Urinary bladder (tissue), 4 donors: ENCODE data around the gene CACNA1B. TPM values are rescaled to one million over a fixed set of nuclear protein-coding genes. Genes with fewer than 3 reads are reported as not detected.

Experiments
- DNase-seq: peaks from one replicate; pipeline ENCODE4 v3.0.0-alpha.2; 2015; ENCODE audit errors: extremely low spot score
- H3K27ac ChIP-seq: one replicate; pipeline ENCODE4 v1.5.1; 2013; ENCODE audit warnings: low read depth, mild to moderate bottlenecking, moderate library complexity
- H3K36me3 ChIP-seq: one replicate; pipeline ENCODE4 v1.6.1; 2013; ENCODE audit warnings: mild to moderate bottlenecking, moderate library complexity; ENCODE audit not compliant: insufficient read depth
- H3K4me1 ChIP-seq: one replicate; pipeline ENCODE4 v1.6.1; 2013; ENCODE audit warnings: mild to moderate bottlenecking, moderate library complexity; ENCODE audit not compliant: insufficient read depth
- H3K4me3 ChIP-seq: one replicate; pipeline ENCODE4 v1.5.1; 2013; ENCODE audit warnings: low read depth, low read length
- WGBS: extraction: QIAGEN DNeasy Blood & Tissue Kit; methylation state at CpG from one replicate; pipeline ENCODE4 v1.1.7; 2013; 5-methylcytosine and 5-hydroxymethylcytosine counted together
- polyA plus RNA-seq: library from polyadenylated mRNA; stranded (reverse); fragments of 200-250 nt; gene quantifications from one replicate; pipeline ENCODE4 v1.2.3, GENCODE V29; 2013
- total RNA-seq: library from RNA; depleted of rRNA; stranded (reverse); fragments of >200 nt; gene quantifications from one replicate; pipeline ENCODE4 v1.2.3, GENCODE V29; 2014
- donor health status: healthy with polysubstance abuse.
- donor health status: healthy.

Gene CACNA1B
- total and polyA plus RNA-seq, 2 donors, result 0.14 to 0.63 TPM

DNA sequence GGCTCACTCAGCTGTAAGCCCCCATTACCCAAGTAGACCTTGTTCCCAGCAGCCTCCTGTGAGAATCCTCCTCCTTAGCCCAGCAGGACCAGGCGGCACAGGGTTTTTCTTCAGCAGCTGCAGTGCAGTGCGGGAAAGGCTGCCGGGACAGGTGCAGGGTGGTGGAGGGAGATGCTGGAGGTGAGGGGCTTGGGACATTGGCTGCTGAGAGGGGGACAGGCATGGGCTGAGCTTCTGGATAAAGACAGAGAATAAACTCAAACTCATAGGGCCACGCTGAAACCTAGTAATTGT lies 174.7 kb downstream of the CACNA1B start:
- DNase-seq, result no peak

DNA sequence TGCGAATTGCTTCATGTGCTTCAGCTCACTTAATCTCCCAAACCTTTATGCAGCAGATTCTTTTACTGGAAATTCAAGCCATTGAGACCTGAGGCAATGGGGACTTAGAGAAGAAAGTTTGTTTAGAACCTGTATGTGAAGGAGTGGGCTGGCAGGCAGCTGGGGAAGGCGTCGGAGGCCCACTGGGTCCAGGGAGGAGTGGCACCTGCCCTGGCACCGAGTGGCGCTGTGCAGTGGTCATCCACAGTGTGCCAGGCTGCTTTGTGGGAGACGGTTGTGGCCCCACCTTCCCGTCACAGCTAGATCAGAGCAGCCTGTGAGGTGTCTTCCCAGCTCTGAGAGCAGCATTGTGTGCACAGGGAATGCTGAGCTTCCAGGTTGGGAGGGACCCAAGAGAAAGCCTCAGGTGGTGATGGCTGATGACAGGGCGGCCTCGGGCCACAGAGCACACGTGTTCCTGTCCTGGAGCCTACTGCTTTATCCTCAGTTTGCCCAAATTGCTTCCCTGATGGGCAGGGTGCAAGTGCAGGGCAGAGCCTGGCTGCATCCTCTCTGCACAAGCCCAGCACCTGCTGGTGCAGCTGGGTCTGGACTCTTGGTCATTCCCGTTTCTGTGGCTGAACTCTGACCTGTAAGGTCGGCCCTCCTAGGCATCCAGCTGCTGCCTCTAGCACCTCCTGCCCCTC lies 175.2 kb downstream of the CACNA1B start:
- DNase-seq, result no peak

More for the DNA sequence above, 174.7 kb downstream of the CACNA1B start:
- H3K36me3 ChIP-seq, result no peaks in the 10 kb centered on the region
- WGBS, result 92% methylated on average over 4 of the region's 4 CpGs
- no peaks in the 10 kb centered on the region for H3K4me1 ChIP-seq
- H3K27ac ChIP-seq, result no peak overlapping the region
- no peak overlapping the region for H3K4me3 ChIP-seq

DNA sequence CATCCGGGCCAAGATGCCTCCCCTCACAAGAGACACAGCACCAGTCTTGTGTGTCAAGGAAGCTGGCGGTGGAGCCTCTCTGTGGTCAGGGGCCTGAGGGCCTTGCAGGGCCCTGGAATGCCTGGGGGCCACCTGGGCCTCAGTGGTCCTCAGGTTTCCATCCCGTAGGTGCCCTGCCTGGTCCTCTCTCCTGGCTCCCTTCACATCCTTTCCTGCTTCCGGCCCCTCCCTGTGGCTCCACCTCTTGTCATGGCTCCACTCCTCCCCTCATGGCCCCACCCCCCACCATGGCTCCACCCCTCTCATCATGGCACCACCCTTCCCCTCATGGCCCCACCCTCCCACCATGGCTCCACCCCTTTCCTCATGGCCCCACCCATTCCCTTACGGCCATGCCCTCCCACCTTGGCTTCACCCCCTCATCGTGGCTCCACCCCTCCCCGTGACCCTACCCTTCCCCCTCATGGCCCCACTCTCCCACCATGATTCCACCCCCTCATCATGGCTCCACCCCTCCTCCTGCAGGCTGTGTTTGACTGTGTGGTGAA lies 175.8 kb downstream of the CACNA1B start:
- Histone ChIP-seq H3K27ac (no peak overlapping the region), H3K36me3 (no peaks in the 10 kb centered on the region), H3K4me1 (no peaks in the 10 kb centered on the region), H3K4me3 (no peak overlapping the region)
- 68% methylated on average over 7 of the region's 7 CpGs for WGBS
- no peak for DNase-seq

More for the DNA sequence above, 175.2 kb downstream of the CACNA1B start:
- no peaks in the 10 kb centered on the region for H3K4me1 ChIP-seq
- WGBS, result 79% methylated on average over 12 of the region's 12 CpGs
- H3K4me3 ChIP-seq, result no peak overlapping the region
- H3K36me3 ChIP-seq, result no peaks in the 10 kb centered on the region
- no peak overlapping the region for H3K27ac ChIP-seq

DNA sequence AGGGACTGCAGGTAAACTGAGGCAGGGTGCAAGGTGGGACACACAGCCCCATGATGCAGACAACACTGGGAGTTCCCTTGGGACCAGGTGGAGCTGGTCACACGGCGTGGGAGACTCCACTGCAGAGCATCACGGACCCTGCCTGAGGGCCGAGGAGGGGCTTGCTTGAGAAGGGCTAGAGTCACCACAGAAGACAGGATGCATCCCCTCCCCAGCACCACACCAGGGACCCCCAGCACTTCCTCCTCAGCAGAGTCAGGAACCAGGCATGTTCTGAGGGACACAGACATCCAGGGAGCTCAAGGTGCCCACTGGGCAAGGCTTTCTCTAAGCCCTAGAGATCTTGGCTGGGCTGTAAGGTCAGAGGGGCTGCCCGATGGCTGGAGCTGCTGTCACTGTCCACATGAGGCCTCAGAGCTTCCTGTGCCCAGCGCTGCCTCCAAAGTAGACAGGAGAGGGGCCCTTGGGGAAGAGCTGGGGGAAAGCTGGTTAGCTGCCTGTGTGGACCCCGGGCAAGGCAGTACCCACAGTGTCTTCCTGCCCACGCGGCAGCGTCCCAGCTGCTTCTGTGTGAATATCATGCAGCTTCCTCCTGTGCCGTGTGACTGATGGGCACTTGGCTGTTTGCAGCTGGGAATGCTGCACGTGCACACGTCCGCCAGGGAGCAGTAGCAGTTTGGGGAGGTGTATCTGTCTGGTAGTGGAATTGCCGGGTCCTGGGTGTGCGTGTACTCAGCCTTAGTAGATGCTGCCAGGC lies 176.6 kb downstream of the CACNA1B start:
- 61% methylated on average over 16 of the region's 16 CpGs for WGBS
- H3K36me3 ChIP-seq, result no peaks in the 10 kb centered on the region
- no peak for DNase-seq
- no peak overlapping the region for H3K27ac ChIP-seq
- H3K4me3 ChIP-seq, result no peak overlapping the region
- H3K4me1 ChIP-seq, result no peaks in the 10 kb centered on the region

DNA sequence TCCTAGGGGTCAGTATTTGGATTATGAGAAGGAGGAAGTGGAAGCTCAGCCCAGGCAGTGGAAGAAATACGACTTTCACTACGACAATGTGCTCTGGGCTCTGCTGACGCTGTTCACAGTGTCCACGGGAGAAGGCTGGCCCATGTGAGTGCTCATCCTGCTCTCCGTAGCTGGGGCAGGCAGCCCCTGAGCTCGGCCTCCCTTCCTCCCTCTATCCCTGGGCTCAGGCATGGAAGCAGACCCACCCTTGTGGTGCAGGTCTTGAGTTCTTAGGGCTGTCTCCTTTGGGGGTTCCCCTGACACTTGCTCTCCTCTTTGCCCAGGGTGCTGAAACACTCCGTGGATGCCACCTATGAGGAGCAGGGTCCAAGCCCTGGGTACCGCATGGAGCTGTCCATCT lies 180.1 kb downstream of the CACNA1B start:
- Histone ChIP-seq H3K27ac (no peak overlapping the region), H3K36me3 (no peaks in the 10 kb centered on the region), H3K4me1 (no peaks in the 10 kb centered on the region), H3K4me3 (no peak overlapping the region)
- 68% methylated on average over 8 of the region's 8 CpGs for WGBS
- no peak for DNase-seq

DNA sequence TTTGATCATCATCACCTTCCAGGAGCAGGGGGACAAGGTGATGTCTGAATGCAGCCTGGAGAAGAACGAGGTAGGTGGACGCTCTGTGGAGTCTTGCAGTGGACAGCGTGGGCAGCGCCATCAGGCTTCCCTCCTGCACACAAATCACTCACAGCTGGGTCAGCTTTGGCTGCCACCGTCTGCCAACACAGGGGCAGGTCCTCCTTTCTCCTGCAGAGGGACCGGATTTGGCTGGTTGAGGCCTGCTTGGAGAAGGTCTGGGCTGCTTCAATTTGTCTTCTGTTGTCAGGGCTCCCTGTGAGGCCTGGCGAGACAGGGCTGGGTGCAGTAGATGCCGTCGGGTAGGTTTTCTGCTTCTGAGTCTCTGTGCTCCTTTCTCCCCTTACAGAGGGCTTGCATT lies 180.6 kb downstream of the CACNA1B start:
- H3K27ac ChIP-seq, result no peak overlapping the region
- H3K4me1 ChIP-seq, result no peaks in the 10 kb centered on the region
- 89% methylated on average over 9 of the region's 9 CpGs for WGBS
- H3K36me3 ChIP-seq, result no peaks in the 10 kb centered on the region
- DNase-seq, result no peak
- H3K4me3 ChIP-seq, result no peak overlapping the region

DNA sequence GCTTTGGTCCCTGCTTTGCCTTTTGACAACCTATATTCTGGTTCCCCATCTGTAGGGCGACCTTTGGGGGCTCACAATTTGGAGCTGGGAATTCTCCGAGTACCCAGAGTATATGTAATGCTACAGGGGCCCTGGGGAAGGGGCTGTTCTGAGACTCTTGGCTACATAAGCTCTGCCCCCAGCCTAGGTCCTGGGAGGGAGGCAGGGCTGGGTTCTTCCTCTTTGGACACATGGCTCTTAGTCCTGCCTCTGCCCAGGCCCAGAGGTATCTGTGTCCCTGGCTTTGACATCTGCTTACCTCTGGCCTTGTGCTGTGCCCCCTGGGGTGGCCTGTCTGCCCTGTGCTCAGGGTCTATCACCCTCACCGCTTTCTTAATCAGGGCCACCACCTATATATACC lies 181.6 kb downstream of the CACNA1B start:
- DNase-seq, result no peak
- Histone ChIP-seq H3K4me1 (no peaks in the 10 kb centered on the region), H3K27ac (no peak overlapping the region), H3K4me3 (no peak overlapping the region), H3K36me3 (no peaks in the 10 kb centered on the region)
- WGBS, result 85% methylated on average over 3 of the region's 3 CpGs

DNA sequence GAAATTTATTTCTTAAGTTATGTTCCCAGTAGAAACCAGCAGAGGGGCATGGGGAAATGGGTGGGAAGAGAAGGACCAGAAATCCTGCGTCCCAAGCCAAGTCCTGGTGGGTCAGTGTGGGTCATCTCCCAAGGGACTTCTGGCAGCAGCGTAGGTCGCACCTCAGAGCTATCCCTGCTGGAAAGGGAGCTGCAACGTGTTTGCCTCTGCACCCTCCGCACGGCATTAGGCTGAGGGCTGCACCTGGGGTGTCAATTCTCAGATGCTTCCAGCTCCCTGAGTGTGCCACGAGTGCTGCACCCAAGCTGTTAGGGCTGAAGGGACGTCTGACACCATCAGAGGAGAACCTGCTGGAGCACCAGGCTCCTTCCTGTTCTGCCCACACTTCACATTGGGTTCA lies 182.8 kb downstream of the CACNA1B start:
- Histone ChIP-seq H3K27ac (no peak overlapping the region), H3K4me3 (no peak overlapping the region), H3K4me1 (no peaks in the 10 kb centered on the region), H3K36me3 (no peaks in the 10 kb centered on the region)
- no peak for DNase-seq
- WGBS, result 79% methylated on average over 8 of the region's 8 CpGs

DNA sequence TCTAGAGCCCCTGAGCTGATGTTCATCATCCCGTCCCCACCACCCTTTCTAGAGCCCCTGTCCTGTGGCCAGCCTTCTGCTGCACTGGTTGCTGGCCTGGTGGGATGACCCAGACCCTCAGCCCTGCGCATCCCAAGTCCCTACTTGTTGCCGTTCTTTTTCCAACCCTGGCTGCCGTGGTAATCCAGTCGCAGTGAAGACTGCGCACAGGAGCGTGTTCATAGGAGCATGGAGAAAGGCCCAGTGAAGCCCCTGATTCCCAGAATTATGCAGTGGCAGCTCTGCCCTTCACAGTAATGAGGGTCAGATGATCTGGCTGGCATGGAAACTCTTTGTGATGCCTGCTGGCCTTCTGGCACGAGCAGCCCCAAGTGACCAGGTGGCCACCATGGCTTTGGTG lies 183.3 kb downstream of the CACNA1B start:
- Histone ChIP-seq H3K4me3 (no peak overlapping the region), H3K36me3 (no peaks in the 10 kb centered on the region), H3K4me1 (no peaks in the 10 kb centered on the region), H3K27ac (no peak overlapping the region)
- WGBS, result 86% methylated on average over 8 of the region's 8 CpGs
- no peak for DNase-seq

DNA sequence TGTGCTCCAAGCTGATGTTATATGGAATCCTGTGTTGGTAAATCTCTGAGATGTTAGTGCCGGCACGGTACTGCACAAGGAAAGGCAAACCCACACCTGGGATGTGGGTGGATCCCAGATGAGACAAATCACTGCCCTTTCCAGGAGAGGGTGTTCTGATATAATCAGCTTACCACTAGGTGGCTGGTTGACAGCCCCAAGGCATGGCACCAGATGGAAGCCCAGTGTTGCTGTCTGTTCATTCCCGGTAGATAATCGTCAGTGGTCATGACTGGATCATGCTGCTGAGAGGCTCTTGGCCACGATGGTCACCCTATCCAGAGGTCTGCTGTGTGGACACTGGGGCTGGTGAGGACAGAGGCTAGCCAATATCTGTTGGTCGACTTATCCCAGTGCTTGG lies 184.0 kb downstream of the CACNA1B start:
- DNase-seq, result no peak
- 87% methylated on average over 6 of the region's 6 CpGs for WGBS
- Histone ChIP-seq H3K27ac (no peak overlapping the region), H3K4me3 (no peak overlapping the region), H3K4me1 (no peaks in the 10 kb centered on the region), H3K36me3 (no peaks in the 10 kb centered on the region)

DNA sequence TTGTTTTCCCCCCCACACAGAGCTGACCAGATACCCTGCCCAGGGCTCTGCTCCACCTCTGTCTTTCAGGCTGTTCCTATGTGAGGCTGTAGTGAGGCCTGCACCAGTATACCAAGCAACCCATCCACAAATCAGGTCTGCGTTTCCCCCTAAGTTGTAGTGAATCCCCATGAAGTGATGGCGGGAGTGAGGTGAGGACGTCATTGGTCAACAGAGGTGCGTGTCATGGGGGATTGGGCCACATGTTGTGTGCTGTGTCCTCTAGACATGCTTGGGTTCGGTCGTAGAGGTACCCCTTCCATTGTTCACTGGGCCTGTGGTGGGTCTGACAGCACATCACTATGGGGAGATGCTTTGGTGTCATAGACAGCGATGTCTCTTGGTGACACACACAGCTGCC lies 184.6 kb downstream of the CACNA1B start:
- 95% methylated on average over 7 of the region's 7 CpGs for WGBS
- no peak overlapping the region for H3K4me3 ChIP-seq
- H3K27ac ChIP-seq, result no peak overlapping the region
- H3K36me3 ChIP-seq, result no peaks in the 10 kb centered on the region
- no peak for DNase-seq
- H3K4me1 ChIP-seq, result no peaks in the 10 kb centered on the region

DNA sequence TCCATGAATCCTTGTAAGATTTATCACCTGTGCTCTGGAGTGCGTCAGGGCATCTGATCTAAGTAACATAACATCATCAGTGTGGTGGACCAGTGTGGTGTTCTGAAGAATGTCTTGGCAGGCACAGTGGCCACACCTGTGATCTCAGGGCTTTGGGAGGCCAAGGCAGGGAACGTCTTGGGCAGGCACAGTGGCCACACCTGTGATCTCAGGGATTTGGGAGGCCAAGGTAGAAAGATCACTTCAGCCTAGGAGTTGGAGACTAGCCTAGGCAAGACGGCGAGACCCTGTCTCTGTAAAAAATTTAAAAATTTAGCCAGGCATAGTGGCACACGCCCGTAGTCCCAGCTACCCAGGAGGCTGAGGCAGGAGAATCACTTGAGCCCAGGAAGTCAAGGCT lies 185.5 kb downstream of the CACNA1B start:
- Histone ChIP-seq H3K4me3 (no peak overlapping the region), H3K36me3 (no peaks in the 10 kb centered on the region), H3K27ac (no peak overlapping the region), H3K4me1 (no peaks in the 10 kb centered on the region)
- 87% methylated on average over 6 of the region's 6 CpGs for WGBS
- no peak for DNase-seq

DNA sequence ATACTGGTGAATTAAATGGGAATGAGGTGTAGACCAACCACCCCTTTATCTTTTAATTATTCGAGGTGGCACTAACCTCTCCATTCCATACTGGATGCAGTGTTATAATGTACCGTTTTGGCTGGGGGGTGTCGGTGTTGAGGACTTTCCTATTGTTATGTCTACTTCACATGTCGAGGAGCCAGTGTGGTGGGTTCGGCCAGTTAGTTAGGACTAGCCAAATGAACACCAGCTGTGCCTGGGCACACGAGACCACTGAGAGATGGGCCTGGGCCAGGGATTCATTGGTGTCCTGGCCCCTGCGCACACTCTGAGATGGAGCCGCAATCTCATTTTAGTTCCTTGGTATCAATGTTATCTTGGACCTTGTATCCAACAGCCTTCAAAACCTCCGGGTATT lies 186.2 kb downstream of the CACNA1B start:
- DNase-seq, result no peak
- H3K4me1 ChIP-seq, result no peaks in the 10 kb centered on the region
- WGBS, result 85% methylated on average over 9 of the region's 9 CpGs
- H3K36me3 ChIP-seq, result no peaks in the 10 kb centered on the region
- no peak overlapping the region for H3K27ac ChIP-seq
- H3K4me3 ChIP-seq, result no peak overlapping the region

DNA sequence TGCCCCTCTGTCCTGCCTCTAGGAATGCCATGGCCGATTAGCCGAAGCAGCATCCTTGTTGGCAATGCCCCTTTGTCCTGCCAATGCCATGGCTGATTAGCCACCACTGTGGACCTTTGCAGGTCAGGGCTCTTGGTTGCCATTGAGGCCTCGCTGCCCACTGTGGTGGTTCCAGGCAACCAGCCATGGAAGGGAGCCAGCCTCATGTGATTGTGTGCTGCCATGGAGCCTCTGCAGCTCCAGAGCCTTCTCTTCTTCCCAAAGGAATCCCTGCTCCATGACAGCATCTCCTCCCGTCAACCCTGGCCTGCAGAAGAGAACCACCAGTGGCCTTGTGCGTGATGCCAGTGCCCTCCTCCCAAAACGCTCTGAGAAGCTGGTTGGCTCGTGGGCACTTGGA lies 187.0 kb downstream of the CACNA1B start:
- no peaks in the 10 kb centered on the region for H3K4me1 ChIP-seq
- no peak for DNase-seq
- H3K36me3 ChIP-seq, result no peaks in the 10 kb centered on the region
- WGBS, result 86% methylated on average over 7 of the region's 7 CpGs
- H3K27ac ChIP-seq, result no peak overlapping the region
- H3K4me3 ChIP-seq, result no peak overlapping the region
